Activated naive CD4-positive, alpha-beta T cell treated with anti-CD3 and anti-CD28 coated beads, Interleukin-2, amount 50 U/mL, for 16 hours (primary cell): ENCODE measurements around the gene NOTO.

ENCODE experiments used
- DNase-seq: peaks from one replicate; pipeline ENCODE4 v3.0.0-alpha.2; 2020

The NOTO gene

DNA sequence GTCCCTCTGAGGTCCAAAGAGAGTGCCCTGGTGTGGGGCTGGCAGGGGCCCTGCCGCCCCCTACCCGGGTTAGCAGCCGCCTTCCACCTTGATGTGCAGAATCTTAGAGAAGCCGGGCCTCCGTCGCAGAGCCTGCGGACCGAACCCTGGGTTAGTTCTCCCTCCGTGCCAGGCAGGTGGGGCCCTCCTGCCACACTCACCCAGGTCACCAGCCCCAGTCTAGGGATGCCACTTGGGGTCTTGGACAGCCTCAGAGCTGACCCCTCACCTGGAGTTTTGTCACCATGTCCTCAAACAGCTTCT is 56.5 kb downstream of the NOTO start:
- DNase-seq = no peak

DNA sequence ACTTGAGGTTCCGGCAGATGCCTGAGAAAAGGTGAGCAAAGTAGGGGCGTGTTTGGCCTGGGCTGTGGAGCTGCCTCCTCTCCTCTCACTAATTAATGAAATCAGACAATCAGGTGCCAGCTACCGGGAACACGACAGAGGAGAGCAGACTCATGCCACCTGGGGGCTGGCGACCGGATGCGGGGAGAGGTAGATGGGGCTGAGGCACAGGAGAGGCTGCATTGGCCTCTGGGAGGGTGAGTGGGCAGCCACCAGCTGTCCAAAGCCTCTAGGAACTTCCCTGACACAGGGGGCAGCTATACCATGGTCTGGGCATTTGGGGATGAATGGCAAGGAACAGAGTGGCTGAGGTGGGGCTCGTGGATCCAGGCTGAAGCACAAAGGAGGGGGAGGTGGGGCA is 56.9 kb downstream of the NOTO start:
- no peak for DNase-seq

DNA sequence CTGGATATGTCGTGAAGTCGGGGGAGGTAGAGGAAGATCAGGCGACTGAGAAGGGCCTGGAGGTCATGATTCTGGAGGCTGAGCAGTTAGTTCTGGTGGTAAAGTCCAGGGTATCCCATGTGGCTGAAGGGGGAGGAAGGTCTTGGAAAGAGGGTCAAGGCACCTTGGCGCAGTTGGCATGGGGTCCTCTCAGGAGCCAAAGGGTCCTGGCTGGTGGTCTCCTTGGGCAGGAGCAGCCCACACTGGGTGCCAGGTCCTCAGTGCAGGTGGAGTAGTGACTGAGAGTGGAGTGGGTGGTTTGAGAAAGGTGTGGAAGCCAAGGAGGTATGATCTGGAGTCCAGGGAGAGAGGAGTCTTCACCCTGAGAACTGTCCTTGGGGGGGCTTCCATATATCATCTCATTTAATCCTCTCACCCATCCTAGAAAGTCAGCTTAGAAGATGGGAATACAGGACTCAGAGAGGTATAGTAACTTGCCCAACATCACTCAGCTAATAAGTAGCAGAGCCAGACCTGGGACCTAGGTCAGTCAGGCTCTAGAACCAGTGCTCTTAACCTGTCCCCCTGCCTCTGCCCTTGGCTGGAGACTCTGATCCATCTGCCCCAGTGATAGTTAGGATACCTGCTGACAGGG is 57.4 kb downstream of the NOTO start:
- DNase-seq = no peak

GRCh38 chr2:73260338-73260984 is 58.1 kb downstream of the NOTO start:
- DNase-seq = no peak
